HCT116 (cell line): Measurements from ENCODE around the gene ZXDC. TPM values are rescaled to one million over a fixed set of nuclear protein-coding genes. Genes with fewer than 3 reads are reported as not detected.

Experiments used
- ATAC-seq: fragments of 200-7000 bp; cut with Tn5 transposase; 2 replicates; pipeline ENCODE4 v1.9.1; 2020; ENCODE audit warnings: mild to moderate bottlenecking, moderate library complexity
- BruUV-seq: library from RNA; stranded (reverse); fragments of 400-500 nt; replicated peaks from 2 replicates; lab custom pipeline; 2021; lab: Mats Ljungman, UMichigan
- CTCF ChIA-PET: fragments of 300-600 bp; sonication (Branson Sonifier 250); formaldehyde crosslinking; loops from one replicate; lab custom pipeline; 2021; ENCODE audit warnings: antibody characterized with exemption; lab: Charles Lee
- POLR2A ChIA-PET: fragments of 300-600, 350-600 bp; sonication (Branson Sonifier 250); formaldehyde crosslinking; loops from one replicate; lab custom pipeline; 2021; ENCODE audit warnings: antibody characterized with exemption; lab: Charles Lee
- RAD21 ChIA-PET, 2 experiments: fragments of 300-600 bp; sonication (Branson Sonifier 250); formaldehyde crosslinking; loops; one replicate each; lab custom pipeline; 2023; ENCODE audit warnings: low total read pairs in 2 of 2; ENCODE audit not compliant: uncharacterized antibody in 2 of 2, unreplicated experiment in 2 of 2, low non-redundant PET in 1 of 2; lab: Charles Lee
- DNase-seq: peaks from one replicate; pipeline ENCODE4 v3.0.0-alpha.2; 2010; ENCODE audit warnings: low read depth, low spot score
- H2AFZ ChIP-seq: fragments of 200-600 bp; shearing (Covaris generic), sonication (generic); 2 replicates; pipeline ENCODE4 v1.6.1; 2017; ENCODE audit warnings: low read depth, mixed run types, mixed read lengths, antibody characterized with exemption, low read length; ENCODE audit not compliant: poor library complexity, severe bottlenecking
- H3K27ac ChIP-seq: 2 replicates; pipeline ENCODE4 v1.5.1; 2012; ENCODE audit warnings: low read depth, low read length
- H3K27me3 ChIP-seq: fragments of 200-600 bp; sonication (generic); 2 replicates; pipeline ENCODE4 v1.6.1; 2016; ENCODE audit warnings: mixed run types, low read length, mixed read lengths; ENCODE audit not compliant: insufficient read depth
- H3K36me3 ChIP-seq, 2 experiments: fragments of 200-500 bp in 1 of 2; fragments of 200-600 bp in 1 of 2; sonication (Bioruptor generic) in 1 of 2; sonication (generic) in 1 of 2; 2 replicates each; pipeline versions ENCODE4 v1.5.1 to v1.6.1; 2014 to 2016; ENCODE audit warnings: low read length in 2 of 2, inconsistent platforms in 1 of 2, mixed read lengths in 1 of 2, mixed run types in 1 of 2; ENCODE audit not compliant: insufficient read depth in 2 of 2, control insufficient read depth in 1 of 2
- H3K4me1 ChIP-seq, 2 experiments: fragments of 200-600 bp in 1 of 2; sonication (generic) in 1 of 2; 2 replicates each; pipeline versions ENCODE4 v1.5.1 to v1.6.1; 2012 to 2017; ENCODE audit warnings: low read length in 2 of 2, inconsistent platforms in 1 of 2, mild to moderate bottlenecking in 1 of 2, mixed read lengths in 1 of 2, mixed run types in 1 of 2, moderate library complexity in 1 of 2; ENCODE audit not compliant: insufficient read depth in 2 of 2, control insufficient read depth in 1 of 2
- H3K4me2 ChIP-seq: fragments of 200-600 bp; sonication (generic); 2 replicates; pipeline ENCODE4 v1.6.1; 2017; ENCODE audit warnings: mixed run types, low read length, mixed read lengths
- H3K4me3 ChIP-seq, 2 experiments: fragments of 200-600 bp in 1 of 2; sonication (generic) in 1 of 2; replicated peaks in 1 of 2; 2 replicates each; pipeline ENCODE4 v1.5.1; 2011 to 2016; ENCODE audit warnings: low read length in 2 of 2, control low read depth in 1 of 2, low read depth in 1 of 2, mild to moderate bottlenecking in 1 of 2, mixed read lengths in 1 of 2, mixed run types in 1 of 2
- H3K79me2 ChIP-seq: fragments of 200-600 bp; sonication (generic); 2 replicates; pipeline ENCODE4 v1.6.1; 2017; ENCODE audit warnings: mild to moderate bottlenecking, mixed run types, low read length, moderate library complexity, mixed read lengths; ENCODE audit not compliant: insufficient read depth
- H3K9ac ChIP-seq: fragments of 200-600 bp; sonication (generic); 2 replicates; pipeline ENCODE4 v1.6.1; 2016; ENCODE audit warnings: low read length, mixed read lengths
- H3K9me2 ChIP-seq: fragments of 200-600 bp; sonication (generic), shearing (Covaris generic); 2 replicates; pipeline ENCODE4 v1.6.1; 2017; ENCODE audit warnings: mixed run types, mild to moderate bottlenecking, moderate library complexity; ENCODE audit not compliant: insufficient read depth
- H3K9me3 ChIP-seq, 2 experiments: fragments of 200-500 bp in 1 of 2; fragments of 200-600 bp in 1 of 2; sonication (Bioruptor generic) in 1 of 2; sonication (generic) in 1 of 2; 2 replicates each; pipeline ENCODE4 v1.6.1; 2014 to 2017; ENCODE audit warnings: low read length in 2 of 2, mixed read lengths in 2 of 2, inconsistent platforms in 1 of 2, low read depth in 1 of 2, mild to moderate bottlenecking in 1 of 2, mixed run types in 1 of 2, moderate library complexity in 1 of 2; ENCODE audit not compliant: control insufficient read depth in 1 of 2, insufficient read depth in 1 of 2
- H4K20me1 ChIP-seq: fragments of 200-600 bp; sonication (generic), shearing (Covaris generic); 2 replicates; pipeline ENCODE4 v1.6.1; 2017; ENCODE audit warnings: mixed run types, mild to moderate bottlenecking, moderate library complexity; ENCODE audit not compliant: insufficient read depth
- ELF1 ChIP-seq: IDR thresholded peaks from 2 replicates; pipeline ENCODE4 v1.6.1; 2012; ENCODE audit warnings: low read depth, borderline replicate concordance
- EZH2 ChIP-seq: fragments of 200-600 bp; sonication (generic); IDR thresholded peaks from 2 replicates; pipeline ENCODE4 v1.6.1; 2017; ENCODE audit warnings: antibody characterized with exemption, mixed run types
- JUND ChIP-seq: IDR thresholded peaks from 2 replicates; pipeline ENCODE4 v1.6.1; 2012
- POLR2A ChIP-seq: IDR thresholded peaks from 2 replicates; pipeline ENCODE4 v1.7.0; 2011; ENCODE audit warnings: borderline replicate concordance; ENCODE audit not compliant: insufficient read depth, insufficient read length; ENCODE audit errors: extremely low read depth
- SIN3A ChIP-seq: IDR thresholded peaks from 2 replicates; pipeline ENCODE4 v1.6.1; 2012; ENCODE audit warnings: low read depth
- SP1 ChIP-seq: IDR thresholded peaks from 2 replicates; pipeline ENCODE4 v1.6.1; 2012; ENCODE audit warnings: low read depth
- TCF7L2 ChIP-seq: IDR thresholded peaks from 2 replicates; pipeline ENCODE4 v1.7.0; 2011; ENCODE audit warnings: borderline replicate concordance, inconsistent platforms; ENCODE audit not compliant: insufficient read depth, insufficient read length; ENCODE audit errors: extremely low read depth
- ZNF274 ChIP-seq: fragments of 200-500 bp; sonication (Bioruptor generic); IDR thresholded peaks from 2 replicates; pipeline ENCODE4 v1.6.1; 2014; ENCODE audit warnings: mild to moderate bottlenecking, low read depth, low read length, inconsistent platforms
- intact Hi-C: fragments of 100-400 bp; cut with micrococcal nuclease; formaldehyde crosslinking; loops from 2 replicates; pipeline ENCODE4 v1.10.0; 2022
- total RNA-seq: library from RNA; stranded (reverse); gene quantifications from one replicate; pipeline ENCODE4 v1.2.1, GENCODE V29; 2021; ENCODE audit not compliant: unreplicated experiment
- TF ChIP-seq, protein P1 (sequence below): IDR thresholded peaks from 2 replicates; pipeline ENCODE4 v1.6.1; 2012
- TF ChIP-seq, protein P2 (sequence below), 3 experiments: fragments of 200-600 bp in 1 of 3; sonication (generic) in 1 of 3; IDR thresholded peaks in 2 of 3; conservative IDR thresholded peaks in 1 of 3; 2 replicates each; pipeline ENCODE4 v1.5.1; 2012 to 2017; ENCODE audit warnings: low read depth in 2 of 3, low read length in 2 of 3, antibody characterized with exemption in 1 of 3, borderline replicate concordance in 1 of 3, control low read depth in 1 of 3, mild to moderate bottlenecking in 1 of 3, mixed read lengths in 1 of 3, mixed run types in 1 of 3, moderate library complexity in 1 of 3; ENCODE audit not compliant: insufficient read depth in 1 of 3
- TF ChIP-seq, protein P3 (sequence below): IDR thresholded peaks from 2 replicates; pipeline ENCODE4 v1.6.1; 2011; ENCODE audit warnings: mild to moderate bottlenecking, low read length, moderate library complexity; ENCODE audit not compliant: insufficient replicate concordance; ENCODE audit errors: extremely low read depth

The ZXDC gene
- total RNA-seq, 1 experiment from 2014 or later: 29.9 TPM

DNA sequence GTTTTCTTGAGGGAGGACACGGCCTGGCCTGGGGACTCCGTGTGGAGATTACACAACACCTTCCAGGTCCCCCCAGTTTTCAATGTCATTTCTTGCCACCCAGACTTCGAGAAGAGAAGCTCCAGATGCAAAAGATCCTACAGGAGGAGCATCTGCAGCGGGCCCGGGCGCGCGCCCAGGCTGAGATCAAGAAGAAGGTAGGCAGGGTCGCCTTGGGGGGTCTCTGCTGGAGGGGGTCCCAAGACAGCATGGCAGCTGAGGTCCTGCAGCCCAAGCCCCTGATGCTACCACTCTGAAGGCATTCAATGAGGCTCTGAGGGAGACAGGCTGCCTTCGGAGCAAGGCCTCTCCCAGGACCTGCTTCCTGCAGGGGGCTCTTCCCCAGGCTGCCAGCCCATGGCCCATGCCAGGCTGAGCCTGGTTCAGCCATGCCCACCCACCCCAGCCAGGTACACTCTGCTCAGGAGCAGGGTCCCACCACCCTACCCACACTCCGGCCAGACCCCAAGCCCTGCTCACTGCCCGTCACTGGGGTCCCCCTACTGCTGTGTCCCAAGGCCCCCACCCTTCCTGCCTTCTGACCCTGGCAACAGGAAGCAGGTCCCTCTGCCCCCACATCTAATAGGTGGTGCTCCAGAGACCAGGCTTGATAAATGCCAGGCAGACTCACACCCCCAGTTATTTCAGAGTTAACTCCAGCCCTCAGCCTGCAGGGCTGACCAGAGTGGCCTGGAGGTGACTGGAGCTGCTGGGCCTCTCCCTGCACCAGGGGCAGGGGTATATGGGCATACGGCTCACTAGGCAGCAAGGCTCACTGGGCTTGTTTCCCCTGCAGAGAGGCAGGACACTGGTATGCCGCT, 40.0 kb downstream of the ZXDC start:
- POLR2A ChIA-PET: no interaction called here
- Histone ChIP-seq H3K36me3 (peaks cover 0 to 5% of the 10 kb centered on the region in 2 experiments; a peak in 2 of 4 replicates), H3K9me3 (no peaks in the 10 kb centered on the region), H3K4me3 (no peak overlapping the region), H3K79me2 (no peaks in the 10 kb centered on the region), H4K20me1 (no peaks in the 10 kb centered on the region), H3K27me3 (no peaks in the 10 kb centered on the region), H3K4me2 (no peak overlapping the region), H2AFZ (no peak overlapping the region), H3K9me2 (no peaks in the 10 kb centered on the region), H3K27ac (no peak overlapping the region), H3K4me1 (peaks cover 0 to 7% of the 10 kb centered on the region in 2 experiments; a peak in 1 of 4 replicates), H3K9ac (no peak overlapping the region)
- no TSS peak for BruUV-seq
- intact Hi-C loops: no loop called here
- ATAC-seq (no peak), DNase-seq (no peak)
- CTCF ChIA-PET: no interaction called here
- RAD21 ChIA-PET: no interaction called here
- TF ChIP-seq TCF7L2 (no peak), ELF1 (no peak), SP1 (no peak), JUND (no peak), ZNF274 (no peak), EZH2 (no peak), SIN3A (no peak), POLR2A (no peak)
- TF ChIP-seq, protein P1, sequence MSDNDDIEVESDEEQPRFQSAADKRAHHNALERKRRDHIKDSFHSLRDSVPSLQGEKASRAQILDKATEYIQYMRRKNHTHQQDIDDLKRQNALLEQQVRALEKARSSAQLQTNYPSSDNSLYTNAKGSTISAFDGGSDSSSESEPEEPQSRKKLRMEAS: no peak
- TF ChIP-seq, protein P2, sequence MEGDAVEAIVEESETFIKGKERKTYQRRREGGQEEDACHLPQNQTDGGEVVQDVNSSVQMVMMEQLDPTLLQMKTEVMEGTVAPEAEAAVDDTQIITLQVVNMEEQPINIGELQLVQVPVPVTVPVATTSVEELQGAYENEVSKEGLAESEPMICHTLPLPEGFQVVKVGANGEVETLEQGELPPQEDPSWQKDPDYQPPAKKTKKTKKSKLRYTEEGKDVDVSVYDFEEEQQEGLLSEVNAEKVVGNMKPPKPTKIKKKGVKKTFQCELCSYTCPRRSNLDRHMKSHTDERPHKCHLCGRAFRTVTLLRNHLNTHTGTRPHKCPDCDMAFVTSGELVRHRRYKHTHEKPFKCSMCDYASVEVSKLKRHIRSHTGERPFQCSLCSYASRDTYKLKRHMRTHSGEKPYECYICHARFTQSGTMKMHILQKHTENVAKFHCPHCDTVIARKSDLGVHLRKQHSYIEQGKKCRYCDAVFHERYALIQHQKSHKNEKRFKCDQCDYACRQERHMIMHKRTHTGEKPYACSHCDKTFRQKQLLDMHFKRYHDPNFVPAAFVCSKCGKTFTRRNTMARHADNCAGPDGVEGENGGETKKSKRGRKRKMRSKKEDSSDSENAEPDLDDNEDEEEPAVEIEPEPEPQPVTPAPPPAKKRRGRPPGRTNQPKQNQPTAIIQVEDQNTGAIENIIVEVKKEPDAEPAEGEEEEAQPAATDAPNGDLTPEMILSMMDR (IDR thresholded peaks at IDR 0.05 in 2 of 3, conservative IDR thresholded peaks at IDR 0.05 in 1 of 3; ENCODE audit: borderline replicate concordance in 1 of 3, insufficient read depth in 1 of 3, low read depth in 2 of 3, low read length in 2 of 3): no peak
- TF ChIP-seq, protein P3, sequence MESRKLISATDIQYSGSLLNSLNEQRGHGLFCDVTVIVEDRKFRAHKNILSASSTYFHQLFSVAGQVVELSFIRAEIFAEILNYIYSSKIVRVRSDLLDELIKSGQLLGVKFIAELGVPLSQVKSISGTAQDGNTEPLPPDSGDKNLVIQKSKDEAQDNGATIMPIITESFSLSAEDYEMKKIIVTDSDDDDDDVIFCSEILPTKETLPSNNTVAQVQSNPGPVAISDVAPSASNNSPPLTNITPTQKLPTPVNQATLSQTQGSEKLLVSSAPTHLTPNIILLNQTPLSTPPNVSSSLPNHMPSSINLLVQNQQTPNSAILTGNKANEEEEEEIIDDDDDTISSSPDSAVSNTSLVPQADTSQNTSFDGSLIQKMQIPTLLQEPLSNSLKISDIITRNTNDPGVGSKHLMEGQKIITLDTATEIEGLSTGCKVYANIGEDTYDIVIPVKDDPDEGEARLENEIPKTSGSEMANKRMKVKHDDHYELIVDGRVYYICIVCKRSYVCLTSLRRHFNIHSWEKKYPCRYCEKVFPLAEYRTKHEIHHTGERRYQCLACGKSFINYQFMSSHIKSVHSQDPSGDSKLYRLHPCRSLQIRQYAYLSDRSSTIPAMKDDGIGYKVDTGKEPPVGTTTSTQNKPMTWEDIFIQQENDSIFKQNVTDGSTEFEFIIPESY: no peak
